GM19238 (cell line): Measurements from ENCODE around the gene PIK3CG.
"Not testable (repeated sequence)": the region's sequence is repeated elsewhere in the genome, so short reads cannot be mapped to it uniquely, and the experiment has no call there.

ENCODE experiments used
- DNase-seq: peaks from one replicate; pipeline ENCODE4 v3.0.0; 2011; ENCODE audit warnings: low spot score; ENCODE audit not compliant: insufficient read length

Gene PIK3CG

DNA sequence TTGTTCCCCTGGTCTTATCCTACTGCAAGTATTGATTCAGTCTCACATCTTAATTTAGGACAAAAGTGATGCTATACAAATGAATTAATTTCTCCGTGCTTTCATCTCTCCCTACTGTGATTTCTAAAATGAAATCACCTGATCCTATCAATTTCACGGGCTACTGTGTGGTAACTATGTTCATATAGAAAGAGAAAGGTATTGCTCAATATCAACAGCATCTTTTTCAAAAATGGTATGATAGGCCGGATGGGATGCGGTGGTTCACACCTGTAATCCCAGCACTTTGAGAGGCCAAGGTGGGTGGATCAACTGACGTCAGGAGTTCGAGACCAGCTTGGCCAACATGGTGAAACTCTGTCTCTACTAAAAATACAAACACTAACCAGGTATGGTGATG lies 71.2 kb downstream of the PIK3CG start:
- DNase-seq: no peak

DNA sequence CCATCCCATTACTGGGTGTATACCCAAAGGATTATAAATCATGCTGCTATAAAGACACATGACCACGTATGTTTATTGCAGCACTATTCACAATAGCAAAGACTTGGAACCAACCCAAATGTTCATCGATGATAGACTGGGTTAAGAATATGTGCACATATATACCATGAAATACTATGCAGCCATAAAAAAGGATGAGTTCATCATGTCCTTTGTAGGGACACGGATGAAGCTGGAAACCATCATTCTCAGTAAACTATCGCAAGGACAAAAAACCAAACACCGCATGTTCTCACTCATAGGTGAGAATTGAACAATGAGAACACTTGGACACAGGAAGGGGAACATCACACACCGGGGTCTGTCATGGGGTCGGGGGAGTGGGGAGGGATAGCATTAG lies 73.0 kb downstream of the PIK3CG start:
- not testable (repeated sequence) for DNase-seq

DNA sequence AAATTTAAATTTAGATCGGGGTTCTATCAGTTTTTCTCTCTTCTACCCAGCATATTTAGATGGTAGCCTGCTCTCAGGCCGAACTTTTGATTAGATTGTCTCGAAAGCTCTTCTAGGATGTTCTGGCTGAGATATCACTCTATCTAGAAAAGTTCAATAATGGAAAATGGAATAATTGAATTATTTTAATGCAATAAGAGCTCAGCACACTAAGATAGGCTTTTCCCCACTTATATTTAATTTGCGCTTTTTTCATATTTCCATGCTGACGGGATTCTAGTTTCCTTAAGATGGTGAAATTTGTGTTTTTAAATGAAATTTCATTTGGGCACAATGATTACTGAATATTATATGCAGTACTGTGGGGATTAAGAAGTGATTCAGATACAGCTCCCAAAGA lies 73.7 kb downstream of the PIK3CG start:
- DNase-seq: no peak

DNA sequence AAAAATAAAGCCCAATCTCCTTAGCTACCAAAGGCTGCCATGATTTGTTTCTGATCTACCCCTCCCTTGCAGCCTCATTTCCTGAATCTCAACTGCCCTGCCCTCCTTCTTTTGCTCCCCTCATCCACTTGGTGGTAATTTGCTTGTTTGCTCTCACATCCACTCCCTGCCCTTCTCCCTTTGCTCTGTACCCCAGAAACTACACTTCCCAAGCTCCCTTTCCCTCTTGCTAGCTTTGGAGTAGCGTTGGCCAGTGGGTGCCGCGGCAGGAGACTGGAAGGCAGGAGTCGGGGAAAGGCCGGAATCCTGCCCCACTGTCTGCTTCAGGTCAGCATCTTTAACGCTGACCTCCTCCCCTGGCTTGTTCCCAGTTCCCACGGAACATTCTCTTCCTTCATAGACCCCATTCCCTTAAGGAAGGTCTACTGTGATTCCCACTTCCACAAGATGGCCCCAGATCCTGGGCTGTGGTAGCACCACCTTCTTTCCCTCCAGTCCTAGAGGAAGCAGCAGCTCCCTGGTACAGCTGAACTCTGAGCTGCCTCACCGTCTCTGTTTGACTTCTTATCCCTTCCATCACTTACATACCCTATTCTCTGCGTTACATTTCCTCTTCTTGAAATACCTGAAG lies 79.1 kb downstream of the PIK3CG start:
- DNase-seq: no peak

DNA sequence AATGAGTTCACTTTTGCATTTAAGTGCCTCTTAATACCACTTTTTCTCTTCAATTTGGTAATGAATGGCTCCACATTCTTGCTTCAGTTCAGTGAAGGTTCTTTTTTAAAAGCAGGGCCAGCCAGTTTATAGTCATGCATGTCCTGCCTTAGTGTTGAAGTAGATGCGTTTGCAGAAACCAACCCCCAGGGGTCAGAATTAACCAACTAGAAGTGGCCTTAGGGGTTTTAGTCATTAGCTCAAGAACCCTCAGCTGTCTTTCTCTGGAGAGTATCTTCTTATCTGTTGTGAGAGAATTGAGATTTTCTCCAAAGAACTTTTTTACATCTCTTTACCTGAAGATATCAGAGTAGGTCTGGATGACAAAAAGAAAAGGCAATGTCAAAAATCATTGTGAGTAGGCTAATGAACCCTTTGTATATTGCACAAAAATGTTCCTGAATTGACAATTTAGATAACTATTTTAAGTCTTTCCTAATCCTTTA lies 82.2 kb downstream of the PIK3CG start:
- DNase-seq: peak; percentile 39

DNA sequence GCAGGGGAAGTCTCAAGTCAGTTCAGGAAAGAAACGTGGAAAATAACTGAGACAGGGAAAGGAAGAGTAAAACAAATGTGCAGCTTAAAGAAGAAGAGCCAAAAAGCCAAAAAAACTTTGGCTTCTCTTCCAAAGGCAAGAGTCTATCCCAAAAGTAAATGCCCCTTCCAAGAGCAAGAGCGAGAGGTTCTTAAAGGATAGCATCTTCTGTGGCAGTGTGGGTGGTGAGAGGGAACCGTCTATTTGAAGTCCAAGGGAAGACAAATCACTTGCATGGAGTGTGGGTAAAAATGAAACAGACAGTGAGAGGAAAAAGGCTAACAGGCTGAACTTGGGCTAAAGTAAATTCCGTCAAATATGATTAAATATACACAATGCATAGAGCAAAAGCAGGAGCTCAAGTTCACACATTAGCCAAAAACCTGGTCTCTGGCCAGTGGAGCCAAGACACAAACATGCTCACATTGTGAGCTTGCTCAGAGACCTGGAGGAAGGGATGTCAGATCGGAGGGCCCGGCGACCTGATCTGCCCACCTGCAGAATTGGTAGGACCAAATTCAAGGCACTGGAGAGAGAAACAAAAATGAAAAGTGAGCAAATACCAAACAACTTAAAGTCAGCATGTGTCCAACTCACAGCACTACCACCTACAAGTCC lies 87.0 kb downstream of the PIK3CG start:
- DNase-seq: no peak

DNA sequence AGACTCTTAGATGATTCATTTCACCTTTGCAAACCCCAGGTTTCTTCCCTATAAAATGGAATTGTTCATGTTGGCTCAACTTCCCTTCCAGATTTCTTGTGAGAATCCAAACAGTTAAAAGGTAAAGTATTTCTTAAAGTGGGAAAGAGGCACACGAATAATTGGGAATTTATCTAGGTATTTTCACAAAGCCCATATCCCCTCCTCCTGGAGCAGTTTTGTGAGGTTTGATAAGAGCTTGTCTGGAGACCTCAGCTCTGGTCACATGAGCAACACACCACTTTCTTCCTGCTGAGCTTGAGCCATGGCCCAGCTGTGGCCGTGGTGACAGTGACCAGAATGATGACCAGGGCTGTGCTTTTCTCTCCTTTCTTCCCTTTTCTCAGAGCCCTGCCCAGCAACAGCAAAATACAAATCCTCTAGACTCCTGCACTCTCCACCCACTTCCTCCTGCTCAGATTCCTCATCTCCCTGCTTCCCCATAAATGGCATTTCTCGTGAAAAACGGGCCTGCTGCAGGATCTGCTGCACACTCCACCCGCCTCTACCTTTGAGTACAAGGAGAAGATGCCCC lies 87.7 kb downstream of the PIK3CG start:
- no peak for DNase-seq

DNA sequence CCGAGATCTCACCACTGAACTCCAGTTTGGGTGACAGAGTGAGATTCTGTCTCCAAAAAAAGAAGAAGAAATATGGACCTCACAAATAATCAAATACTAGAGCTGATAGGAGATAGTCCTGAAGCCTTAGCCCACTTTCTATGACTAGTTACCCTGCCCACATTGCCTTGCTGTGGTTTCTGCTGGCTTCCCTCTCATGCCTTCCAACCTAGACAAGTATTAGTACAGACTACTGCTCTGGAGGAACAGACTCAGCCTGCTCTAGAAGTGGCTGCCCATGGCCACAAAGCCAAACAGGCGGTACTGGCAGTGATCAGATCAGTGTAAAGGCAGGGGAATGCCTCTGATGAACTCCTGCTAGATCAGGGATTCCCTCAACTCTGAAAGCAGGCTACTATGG lies 89.8 kb downstream of the PIK3CG start:
- DNase-seq: no peak

DNA sequence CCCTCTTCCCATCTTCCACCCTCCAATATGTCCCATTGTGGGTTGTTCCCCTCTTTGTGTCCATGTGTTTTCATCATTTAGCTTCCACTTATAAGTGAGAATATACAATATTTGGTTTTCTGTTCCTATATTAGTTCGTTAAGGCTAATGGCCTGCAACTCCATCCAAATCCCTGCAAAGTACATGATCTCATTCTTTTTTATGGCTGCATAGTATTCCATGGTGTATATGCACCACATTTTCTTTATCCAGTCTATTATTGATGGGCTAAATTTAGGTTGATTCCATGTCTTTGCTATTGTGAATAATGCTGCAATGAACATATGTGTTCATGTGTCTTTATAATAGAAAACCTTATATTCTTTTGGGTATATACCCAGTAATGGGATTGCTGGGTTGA lies 90.8 kb downstream of the PIK3CG start:
- DNase-seq: not testable (repeated sequence)
